ENCODE measurements around the gene PMPCB.
"Not testable (repeated sequence)": the region's sequence is repeated elsewhere in the genome, so short reads cannot be mapped to it uniquely, and the experiment has no call there.

PMPCB gene, protein sequence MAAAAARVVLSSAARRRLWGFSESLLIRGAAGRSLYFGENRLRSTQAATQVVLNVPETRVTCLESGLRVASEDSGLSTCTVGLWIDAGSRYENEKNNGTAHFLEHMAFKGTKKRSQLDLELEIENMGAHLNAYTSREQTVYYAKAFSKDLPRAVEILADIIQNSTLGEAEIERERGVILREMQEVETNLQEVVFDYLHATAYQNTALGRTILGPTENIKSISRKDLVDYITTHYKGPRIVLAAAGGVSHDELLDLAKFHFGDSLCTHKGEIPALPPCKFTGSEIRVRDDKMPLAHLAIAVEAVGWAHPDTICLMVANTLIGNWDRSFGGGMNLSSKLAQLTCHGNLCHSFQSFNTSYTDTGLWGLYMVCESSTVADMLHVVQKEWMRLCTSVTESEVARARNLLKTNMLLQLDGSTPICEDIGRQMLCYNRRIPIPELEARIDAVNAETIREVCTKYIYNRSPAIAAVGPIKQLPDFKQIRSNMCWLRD

GRCh38 chr7:103296901-103297836, at the start of gene PMPCB:
TSS of gene PMPCB (plus strand) at chr7:103297435. CDS start at chr7:103297460, 25 bp downstream.
- H3K27ac Mint-ChIP-seq = peak within 1 kb of the TSS; percentile 90
- H3K9me3 Mint-ChIP-seq = no peaks in the 10 kb centered on the region
- H3K4me3 Mint-ChIP-seq = peak within 1 kb of the TSS; percentile 99
- peaks cover 14% of the 10 kb centered on the region for H3K27me3 Mint-ChIP-seq (ENCODE audit: low read depth)
- peaks cover 29% of the 10 kb centered on the region for H3K4me1 Mint-ChIP-seq (ENCODE audit: low read depth)
- peaks cover 23% of the 10 kb centered on the region for H3K36me3 Mint-ChIP-seq (ENCODE audit: low read depth)

- H3K9me3 Mint-ChIP-seq; H3K4me3 Mint-ChIP-seq; H3K27me3 Mint-ChIP-seq (ENCODE audit: low read depth); H3K36me3 Mint-ChIP-seq (ENCODE audit: low read depth); H3K27ac Mint-ChIP-seq; H3K4me1 Mint-ChIP-seq (ENCODE audit: low read depth): not testable (repeated sequence)
Measured at GRCh38 chr7:103253699-103254506, 43.3 kb upstream of the PMPCB start.

DNA sequence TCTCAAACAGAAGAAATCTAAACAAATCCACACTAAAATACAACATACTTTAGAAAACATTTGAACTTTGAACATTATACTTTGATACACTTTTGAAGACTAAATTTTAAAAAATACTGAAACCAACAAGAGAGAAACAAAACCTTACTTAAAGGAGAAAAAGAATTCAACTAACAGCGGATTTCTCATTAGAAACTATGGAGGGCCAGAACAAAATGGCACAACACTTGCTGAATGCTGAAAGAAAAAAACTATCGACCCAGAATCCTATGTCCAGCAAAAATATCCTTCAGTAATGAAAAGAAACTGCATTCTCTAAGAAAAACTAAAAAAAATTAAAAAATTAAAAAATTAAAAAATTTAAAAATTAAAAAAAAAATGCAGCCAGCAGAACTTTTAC, 33.2 kb upstream of the PMPCB start:
- not testable (repeated sequence) for H3K27me3 Mint-ChIP-seq (ENCODE audit: low read depth); H3K4me1 Mint-ChIP-seq (ENCODE audit: low read depth); H3K36me3 Mint-ChIP-seq (ENCODE audit: low read depth); H3K27ac Mint-ChIP-seq; H3K4me3 Mint-ChIP-seq; H3K9me3 Mint-ChIP-seq

DNA sequence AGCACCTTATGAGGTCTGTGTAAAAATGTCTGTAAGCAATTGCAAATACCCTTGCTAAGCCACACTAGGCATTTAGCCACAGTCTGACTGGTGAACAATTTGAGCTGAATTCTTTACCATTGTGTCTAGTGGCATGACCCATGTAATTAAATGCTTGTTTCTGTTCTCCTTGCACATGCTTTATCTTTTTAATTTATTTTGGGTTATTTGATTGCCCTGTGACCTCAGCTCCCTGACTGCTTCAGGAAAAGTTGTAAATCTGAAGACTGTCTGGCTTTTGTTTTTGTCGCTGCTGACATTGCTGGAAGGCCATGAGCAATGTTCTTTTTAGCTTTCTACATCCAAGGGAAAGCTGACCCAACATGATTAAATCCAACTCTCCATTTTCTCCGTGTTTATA, 31.0 kb upstream of the PMPCB start:
- H3K4me3 Mint-ChIP-seq; H3K27ac Mint-ChIP-seq; H3K4me1 Mint-ChIP-seq (ENCODE audit: low read depth); H3K9me3 Mint-ChIP-seq; H3K27me3 Mint-ChIP-seq (ENCODE audit: low read depth); H3K36me3 Mint-ChIP-seq (ENCODE audit: low read depth): not testable (repeated sequence)

DNA sequence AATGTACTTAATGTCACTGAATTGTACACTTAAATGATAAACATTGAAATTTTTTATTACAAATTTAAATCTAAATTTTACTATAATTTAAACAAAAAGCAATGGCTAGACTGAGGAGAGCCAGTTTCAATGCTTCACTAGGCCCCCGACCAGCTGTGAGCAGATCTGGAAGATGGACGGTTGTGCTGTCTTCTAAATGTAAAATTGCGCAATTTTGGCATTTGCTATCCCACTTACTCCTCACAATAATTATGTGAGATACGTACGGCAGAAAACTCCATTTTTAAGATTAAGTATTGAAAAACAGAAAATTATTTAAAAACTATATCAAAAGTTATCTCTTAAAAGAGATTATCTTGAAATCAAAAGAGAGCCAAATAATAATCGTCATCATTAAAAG, 23.9 kb upstream of the PMPCB start:
- not testable (repeated sequence) for H3K27ac Mint-ChIP-seq; H3K9me3 Mint-ChIP-seq; H3K4me1 Mint-ChIP-seq (ENCODE audit: low read depth); H3K4me3 Mint-ChIP-seq; H3K36me3 Mint-ChIP-seq (ENCODE audit: low read depth); H3K27me3 Mint-ChIP-seq (ENCODE audit: low read depth)

DNA sequence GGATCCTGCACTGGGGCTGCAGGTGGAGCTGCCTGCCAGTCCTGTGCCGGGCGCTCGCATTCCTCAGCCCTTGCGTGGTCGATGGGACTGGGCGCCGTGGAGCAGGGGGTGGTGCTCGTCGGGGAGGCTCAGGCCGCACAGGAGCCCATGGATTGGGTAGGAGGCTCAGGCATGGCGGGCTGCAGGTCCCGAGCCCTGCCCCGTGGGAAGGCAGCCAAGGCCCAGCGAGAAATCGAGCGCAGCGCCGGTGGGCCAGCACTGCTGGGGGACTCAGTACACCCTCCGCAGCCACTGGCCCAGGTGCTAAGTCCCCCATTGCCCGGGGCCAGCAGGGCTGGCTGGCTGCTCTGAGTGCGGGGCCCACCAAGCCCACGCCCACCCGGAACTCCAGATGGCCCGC, 22.4 kb upstream of the PMPCB start:
- not testable (repeated sequence) for H3K36me3 Mint-ChIP-seq (ENCODE audit: low read depth); H3K4me3 Mint-ChIP-seq; H3K27me3 Mint-ChIP-seq (ENCODE audit: low read depth); H3K27ac Mint-ChIP-seq; H3K9me3 Mint-ChIP-seq
- H3K4me1 Mint-ChIP-seq (ENCODE audit: low read depth) = peaks cover 10% of the 10 kb centered on the region

DNA sequence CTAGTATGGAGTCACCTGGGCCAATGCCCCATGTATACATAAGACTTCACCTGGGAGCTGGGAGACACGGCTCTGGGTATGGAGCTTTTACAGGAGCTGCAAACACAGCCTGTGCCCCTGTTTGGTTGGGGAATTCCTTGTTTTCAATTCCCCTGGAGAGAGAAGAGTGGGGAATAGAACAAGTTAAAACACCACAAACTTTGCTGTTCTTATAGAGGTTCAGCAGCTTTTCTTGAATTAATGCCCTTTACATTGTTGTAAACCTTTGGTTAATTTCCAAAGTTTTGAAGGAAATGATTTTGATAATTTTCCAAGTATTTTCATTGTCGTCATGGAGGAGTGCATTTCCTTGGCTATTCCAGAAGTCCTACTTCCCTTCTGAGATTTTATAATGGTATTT, 19.0 kb upstream of the PMPCB start:
- Mint-ChIP-seq H3K4me1 (ENCODE audit: low read depth) (peaks cover 19% of the 10 kb centered on the region), H3K27me3 (ENCODE audit: low read depth) (peaks cover 10% of the 10 kb centered on the region)
- H3K27ac Mint-ChIP-seq; H3K36me3 Mint-ChIP-seq (ENCODE audit: low read depth); H3K9me3 Mint-ChIP-seq; H3K4me3 Mint-ChIP-seq: not testable (repeated sequence)

DNA sequence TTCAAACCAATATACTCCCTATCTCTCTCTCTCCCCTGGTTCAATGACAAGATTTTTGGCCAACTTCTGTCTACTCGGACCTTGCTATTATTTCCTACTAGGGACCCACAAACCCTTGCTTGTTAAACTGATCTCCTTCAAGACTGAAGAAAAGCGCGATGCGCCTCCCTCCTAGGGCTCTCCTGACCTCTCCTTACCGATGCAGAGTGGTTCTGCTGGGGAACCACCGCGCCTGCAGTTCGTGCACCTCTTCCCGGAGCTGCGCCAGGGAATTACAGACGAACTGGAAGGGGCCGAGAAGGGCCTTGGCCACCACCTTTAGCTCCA, 17.6 kb upstream of the PMPCB start:
- not testable (repeated sequence) for H3K9me3 Mint-ChIP-seq; H3K36me3 Mint-ChIP-seq (ENCODE audit: low read depth)
- H3K27me3 Mint-ChIP-seq (ENCODE audit: low read depth) = peaks cover 10% of the 10 kb centered on the region
- peak overlapping the region; percentile 18 for H3K27ac Mint-ChIP-seq
- H3K4me1 Mint-ChIP-seq (ENCODE audit: low read depth) = peaks cover 19% of the 10 kb centered on the region
- H3K4me3 Mint-ChIP-seq = peak overlapping the region; percentile 96

DNA sequence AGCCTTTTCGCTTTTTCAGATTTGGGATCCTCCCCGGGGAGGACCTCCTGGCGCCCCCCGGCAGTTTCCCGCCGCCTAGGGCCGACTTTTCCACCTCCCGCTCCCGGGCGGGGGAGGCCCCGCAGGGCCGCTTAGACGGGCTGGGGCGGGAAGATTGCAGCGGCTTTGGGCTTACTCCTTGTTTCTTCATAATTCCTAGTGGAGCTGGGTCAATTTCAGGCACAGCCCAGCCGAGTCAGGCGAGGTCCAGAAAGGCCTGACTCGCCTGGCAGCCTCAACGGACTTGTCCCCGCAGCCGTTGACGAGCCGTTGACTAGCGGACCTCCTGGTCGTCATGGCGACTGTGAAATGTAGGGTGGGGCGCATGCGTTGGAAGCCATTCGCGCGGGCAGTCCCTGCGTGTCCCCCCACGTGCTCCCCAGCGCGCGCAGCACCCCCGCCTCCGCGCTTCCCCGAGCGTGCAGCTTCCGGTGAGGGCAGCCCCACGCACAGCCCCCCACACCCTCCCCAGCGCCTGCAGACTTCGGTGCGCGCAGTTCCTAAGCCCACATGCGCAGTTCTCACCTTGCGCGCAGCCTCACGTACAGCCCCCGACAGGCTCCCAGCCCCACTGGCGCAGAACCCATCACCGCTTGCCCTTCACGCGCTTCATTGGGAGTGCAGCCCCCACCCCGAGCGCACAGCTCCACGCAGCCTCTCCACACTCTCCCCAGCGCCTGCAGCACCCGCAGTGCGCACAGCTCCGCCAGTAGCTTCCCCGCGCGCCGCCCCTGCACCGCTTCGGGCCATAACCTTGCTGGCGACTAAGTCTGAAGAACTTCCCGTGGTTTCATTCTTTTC, 17.1 kb upstream of the PMPCB start:
- Mint-ChIP-seq H3K27ac (peak overlapping the region; percentile 92), H3K27me3 (ENCODE audit: low read depth) (peaks cover 10% of the 10 kb centered on the region), H3K4me3 (peak overlapping the region; percentile 96), H3K4me1 (ENCODE audit: low read depth) (peaks cover 19% of the 10 kb centered on the region)
- not testable (repeated sequence) for H3K9me3 Mint-ChIP-seq; H3K36me3 Mint-ChIP-seq (ENCODE audit: low read depth)

DNA sequence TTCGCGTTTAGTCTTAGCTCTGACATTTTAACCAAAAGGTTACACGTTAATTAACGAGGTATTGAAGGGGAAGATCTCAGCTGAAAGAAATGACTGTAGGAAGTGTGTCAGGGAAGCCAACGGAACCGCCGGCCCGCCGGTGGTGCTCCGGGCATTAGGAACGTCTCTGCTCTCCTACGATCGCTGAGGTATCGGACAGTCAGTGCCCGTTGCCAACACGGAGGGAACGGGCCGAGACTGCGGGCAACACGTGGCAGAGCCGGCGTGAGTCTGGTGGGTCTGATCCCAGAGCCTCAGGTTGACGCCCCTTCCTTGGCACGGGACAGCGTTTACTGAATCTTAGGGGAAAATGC, 16.5 kb upstream of the PMPCB start:
- Mint-ChIP-seq H3K4me3 (peak overlapping the region; percentile 96), H3K4me1 (ENCODE audit: low read depth) (peaks cover 19% of the 10 kb centered on the region)

GRCh38 chr7:103282802-103283427, 14.3 kb upstream of the PMPCB start:
- H3K36me3 Mint-ChIP-seq (ENCODE audit: low read depth); H3K9me3 Mint-ChIP-seq; H3K27ac Mint-ChIP-seq; H3K4me3 Mint-ChIP-seq: not testable (repeated sequence)
- peaks cover 15% of the 10 kb centered on the region for H3K27me3 Mint-ChIP-seq (ENCODE audit: low read depth)
- H3K4me1 Mint-ChIP-seq (ENCODE audit: low read depth) = peaks cover 19% of the 10 kb centered on the region

More for the DNA sequence above, 16.5 kb upstream of the PMPCB start:
- peak overlapping the region; percentile 72 for H3K27ac Mint-ChIP-seq
- peaks cover 10% of the 10 kb centered on the region for H3K27me3 Mint-ChIP-seq (ENCODE audit: low read depth)
- H3K9me3 Mint-ChIP-seq; H3K36me3 Mint-ChIP-seq (ENCODE audit: low read depth): not testable (repeated sequence)

- H3K9me3 Mint-ChIP-seq = no peaks in the 10 kb centered on the region
- peaks cover 10% of the 10 kb centered on the region for H3K4me1 Mint-ChIP-seq (ENCODE audit: low read depth)
- no peak overlapping the region for H3K4me3 Mint-ChIP-seq
- no peaks in the 10 kb centered on the region for H3K36me3 Mint-ChIP-seq (ENCODE audit: low read depth)
- peaks cover 25% of the 10 kb centered on the region for H3K27me3 Mint-ChIP-seq (ENCODE audit: low read depth)
- H3K27ac Mint-ChIP-seq = no peak overlapping the region
Measured at GRCh38 chr7:103292122-103292521, 5.1 kb upstream of the PMPCB start.

DNA sequence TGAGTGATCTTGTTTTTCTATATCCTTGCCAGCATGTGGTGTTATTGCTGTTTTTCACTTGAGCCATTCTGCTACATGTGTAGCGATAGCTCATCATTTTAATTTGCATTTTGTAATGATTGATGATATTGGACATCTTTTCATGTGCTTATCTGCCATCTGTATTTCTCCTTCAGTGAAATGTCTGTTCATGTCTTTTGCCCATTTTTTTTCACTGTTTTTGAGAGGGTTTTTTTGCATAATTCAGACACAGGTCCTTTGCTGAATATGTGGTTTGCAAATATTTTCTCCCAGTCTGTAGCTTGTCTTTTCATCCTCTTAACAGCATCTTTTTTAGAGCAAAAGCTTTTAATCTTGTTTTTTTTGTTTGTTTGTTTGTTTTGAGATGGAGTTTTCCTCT, 3.7 kb upstream of the PMPCB start:
- Mint-ChIP-seq H3K27me3 (ENCODE audit: low read depth) (peaks cover 20% of the 10 kb centered on the region), H3K4me3 (no peak overlapping the region), H3K27ac (no peak overlapping the region)

More for the DNA sequence above, 3.7 kb upstream of the PMPCB start:
- Mint-ChIP-seq H3K4me1 (ENCODE audit: low read depth) (peaks cover 18% of the 10 kb centered on the region), H3K36me3 (ENCODE audit: low read depth) (peaks cover 4% of the 10 kb centered on the region), H3K9me3 (no peaks in the 10 kb centered on the region)
